CD4-positive, alpha-beta T cell treated with Interleukin-4 for 4 hours (primary cell): ENCODE results near the gene AK5.

Experiments used
- DNase-seq: peaks from one replicate; pipeline ENCODE4 v3.0.0-alpha.2; 2020

The AK5 gene, protein sequence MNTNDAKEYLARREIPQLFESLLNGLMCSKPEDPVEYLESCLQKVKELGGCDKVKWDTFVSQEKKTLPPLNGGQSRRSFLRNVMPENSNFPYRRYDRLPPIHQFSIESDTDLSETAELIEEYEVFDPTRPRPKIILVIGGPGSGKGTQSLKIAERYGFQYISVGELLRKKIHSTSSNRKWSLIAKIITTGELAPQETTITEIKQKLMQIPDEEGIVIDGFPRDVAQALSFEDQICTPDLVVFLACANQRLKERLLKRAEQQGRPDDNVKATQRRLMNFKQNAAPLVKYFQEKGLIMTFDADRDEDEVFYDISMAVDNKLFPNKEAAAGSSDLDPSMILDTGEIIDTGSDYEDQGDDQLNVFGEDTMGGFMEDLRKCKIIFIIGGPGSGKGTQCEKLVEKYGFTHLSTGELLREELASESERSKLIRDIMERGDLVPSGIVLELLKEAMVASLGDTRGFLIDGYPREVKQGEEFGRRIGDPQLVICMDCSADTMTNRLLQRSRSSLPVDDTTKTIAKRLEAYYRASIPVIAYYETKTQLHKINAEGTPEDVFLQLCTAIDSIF

GRCh38 chr1:77281491-77282186, at the start of gene AK5:
Gene AK5 (plus strand): TSS chr1:77282019. CDS start chr1:77282314, 295 bp downstream.
- DNase-seq, result peak; percentile 15

GRCh38 chr1:77232829-77233228, 49.0 kb upstream of the AK5 start:
- no peak for DNase-seq

DNA sequence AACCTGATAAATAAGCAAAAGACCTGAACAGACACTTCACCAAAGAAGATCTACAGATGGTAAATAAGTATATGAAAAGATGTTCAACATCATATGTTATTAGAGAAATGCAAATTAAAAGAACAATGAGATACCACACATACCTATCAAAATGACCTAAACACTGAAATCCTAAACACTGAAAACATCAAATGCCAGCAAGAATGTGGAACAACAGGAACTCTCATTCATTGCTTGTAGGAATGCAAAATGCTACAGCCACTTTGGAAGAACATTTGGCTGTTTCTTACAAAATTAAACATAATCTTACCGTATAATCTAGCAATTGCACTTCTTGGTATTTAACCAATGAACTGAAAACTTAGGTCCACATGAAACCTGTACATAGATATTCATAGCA, 47.7 kb upstream of the AK5 start:
- no peak for DNase-seq

- no peak for DNase-seq
These were observed 46.9 kb upstream of the AK5 start for GRCh38 chr1:77234943-77235342.

- DNase-seq, result no peak
These were observed 43.4 kb upstream of the AK5 start for GRCh38 chr1:77238462-77238861.

- no peak for DNase-seq
These were observed 42.5 kb upstream of the AK5 start for GRCh38 chr1:77239311-77239710.

GRCh38 chr1:77245830-77246229, 36.0 kb upstream of the AK5 start:
- DNase-seq, result no peak

DNA sequence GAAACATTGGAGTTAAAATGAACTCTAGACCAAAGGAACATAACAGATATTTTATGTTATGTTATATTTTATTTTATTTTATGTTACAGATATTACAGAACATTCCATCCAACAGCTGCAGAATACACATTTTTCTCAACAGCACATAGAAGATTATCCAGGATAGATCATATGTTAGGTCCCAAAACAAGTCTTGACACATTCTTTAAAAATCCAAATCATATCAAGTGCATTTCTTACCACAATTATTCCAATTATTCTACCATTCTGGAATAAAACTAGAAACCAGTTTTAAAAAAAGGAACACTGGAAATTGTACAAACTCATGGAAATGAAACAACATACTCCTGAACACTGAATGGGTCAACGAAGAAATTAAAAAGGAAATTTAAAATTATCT, 31.7 kb upstream of the AK5 start:
- no peak for DNase-seq

DNA sequence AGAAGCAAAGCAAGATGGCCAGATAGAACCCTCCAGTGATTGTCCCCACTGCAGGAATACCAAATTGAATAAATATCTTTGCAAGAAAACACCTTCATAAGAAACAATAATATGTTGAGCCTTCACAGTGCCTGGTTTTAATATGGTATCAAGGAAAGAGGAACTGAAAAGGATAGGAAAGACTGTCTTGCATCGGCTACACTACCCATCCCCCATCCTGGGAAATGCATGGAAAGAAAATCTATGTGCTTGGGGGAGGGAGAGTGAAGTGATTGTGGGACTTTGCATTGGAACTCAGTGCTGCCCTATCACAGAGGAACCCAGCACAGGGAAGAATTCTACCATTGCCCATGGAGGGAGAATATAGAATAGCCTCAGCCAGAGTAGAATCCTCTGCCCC, 28.6 kb upstream of the AK5 start:
- no peak for DNase-seq

DNA sequence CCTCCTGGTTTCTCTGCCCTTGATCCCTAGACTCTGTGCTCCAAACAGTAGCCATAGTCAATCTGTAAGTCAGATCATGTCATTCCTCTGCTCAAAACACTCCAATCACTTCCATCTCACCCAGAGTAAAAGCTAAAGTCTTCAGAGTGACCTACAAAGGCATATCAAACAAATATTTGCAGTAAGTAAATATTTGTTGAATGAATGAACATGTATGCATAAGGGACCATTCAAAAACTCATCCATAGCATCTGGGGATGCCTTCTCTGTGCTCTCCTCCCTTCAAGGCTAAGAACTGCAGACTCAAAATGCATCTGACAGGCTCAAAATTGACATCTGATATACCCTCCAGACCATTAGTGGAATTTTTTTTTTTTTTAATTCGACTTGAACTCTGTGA, 18.1 kb upstream of the AK5 start:
- no peak for DNase-seq

DNA sequence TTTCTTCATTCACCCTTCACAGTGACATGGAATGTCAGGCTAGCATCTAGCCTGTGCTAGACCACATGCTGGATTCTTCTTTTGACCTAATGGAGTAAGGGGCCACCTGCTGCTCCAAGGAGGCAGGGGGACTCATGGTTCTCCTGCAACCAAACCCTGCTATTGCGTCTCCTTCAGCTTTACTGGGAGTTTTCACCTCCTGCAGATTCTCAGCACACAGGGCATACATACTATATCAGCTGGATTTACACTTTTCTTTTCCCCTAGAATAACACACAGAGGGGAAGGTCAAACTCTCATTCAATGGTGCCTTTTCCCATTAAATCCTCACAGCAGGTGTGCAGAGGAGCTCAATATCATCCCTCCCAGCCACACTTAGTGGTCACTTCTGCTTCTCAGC, 16.6 kb upstream of the AK5 start:
- DNase-seq, result no peak

DNA sequence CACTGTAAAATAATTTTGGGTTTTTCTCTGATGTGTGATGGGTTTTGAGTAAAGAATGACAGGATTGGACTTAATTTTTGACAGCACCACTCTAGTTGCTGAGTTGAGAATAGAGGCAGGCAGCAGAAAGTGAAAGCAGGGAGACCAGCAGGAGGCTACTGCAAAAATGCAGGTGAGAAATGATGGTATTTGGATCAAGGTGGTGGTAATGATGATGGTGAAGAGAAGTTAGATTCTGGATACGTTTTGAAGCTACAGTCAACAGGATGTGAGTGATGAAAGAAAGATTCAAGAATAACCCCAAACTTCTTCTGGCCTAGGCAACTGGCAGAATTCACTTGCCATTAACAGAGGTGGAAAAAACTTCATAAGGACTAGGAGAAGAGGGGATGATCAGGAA, 14.8 kb upstream of the AK5 start:
- DNase-seq, result no peak

DNA sequence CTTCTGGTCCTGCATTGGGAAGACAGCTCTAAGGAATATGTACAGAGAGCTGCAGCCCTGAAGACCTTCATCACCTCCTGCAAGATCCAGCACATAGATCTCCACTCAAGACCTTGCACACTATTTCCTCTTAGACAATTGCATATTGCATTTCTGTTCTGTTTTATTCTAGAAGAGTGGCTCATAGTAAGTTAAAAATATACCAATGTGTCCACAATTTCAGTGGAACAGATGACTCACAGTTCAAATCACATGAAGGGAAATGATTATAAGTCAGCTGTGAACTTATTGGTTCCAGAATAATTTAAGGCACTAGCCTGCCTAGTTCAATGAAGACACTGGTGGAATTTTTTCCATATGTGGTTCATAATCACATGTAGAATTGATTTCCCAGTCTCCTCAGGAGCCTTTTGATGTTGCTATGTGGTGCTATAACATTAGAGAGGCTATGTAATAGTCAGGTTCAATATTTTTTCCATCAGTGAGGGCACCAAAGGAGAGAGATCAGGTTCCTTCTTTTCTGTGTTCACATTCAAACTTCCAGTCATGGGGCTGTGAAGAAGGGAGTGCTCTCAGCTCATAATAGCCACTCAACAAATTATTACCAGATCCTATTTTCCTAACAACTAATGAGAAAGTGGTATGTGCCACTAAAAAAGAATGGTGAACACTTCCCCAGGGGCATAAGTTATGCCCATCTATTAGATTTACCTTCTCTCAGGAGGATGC, 9.8 kb upstream of the AK5 start:
- no peak for DNase-seq

- no peak for DNase-seq
These were observed 7.9 kb upstream of the AK5 start for GRCh38 chr1:77273891-77274290.

- no peak for DNase-seq
These were observed 6.6 kb upstream of the AK5 start for GRCh38 chr1:77275194-77275593.

GRCh38 chr1:77276941-77277340, 4.9 kb upstream of the AK5 start:
- no peak for DNase-seq

GRCh38 chr1:77279929-77280328, 1.9 kb upstream of the AK5 start:
- peak; percentile 10 for DNase-seq

- no peak for DNase-seq
These were observed 857 bp upstream of the AK5 start for GRCh38 chr1:77280962-77281361.

- no peak for DNase-seq
These were observed 507 bp downstream of the AK5 start for GRCh38 chr1:77282187-77282865.

- no peak for DNase-seq
These were observed 1.2 kb downstream of the AK5 start for GRCh38 chr1:77282866-77283539.

DNA sequence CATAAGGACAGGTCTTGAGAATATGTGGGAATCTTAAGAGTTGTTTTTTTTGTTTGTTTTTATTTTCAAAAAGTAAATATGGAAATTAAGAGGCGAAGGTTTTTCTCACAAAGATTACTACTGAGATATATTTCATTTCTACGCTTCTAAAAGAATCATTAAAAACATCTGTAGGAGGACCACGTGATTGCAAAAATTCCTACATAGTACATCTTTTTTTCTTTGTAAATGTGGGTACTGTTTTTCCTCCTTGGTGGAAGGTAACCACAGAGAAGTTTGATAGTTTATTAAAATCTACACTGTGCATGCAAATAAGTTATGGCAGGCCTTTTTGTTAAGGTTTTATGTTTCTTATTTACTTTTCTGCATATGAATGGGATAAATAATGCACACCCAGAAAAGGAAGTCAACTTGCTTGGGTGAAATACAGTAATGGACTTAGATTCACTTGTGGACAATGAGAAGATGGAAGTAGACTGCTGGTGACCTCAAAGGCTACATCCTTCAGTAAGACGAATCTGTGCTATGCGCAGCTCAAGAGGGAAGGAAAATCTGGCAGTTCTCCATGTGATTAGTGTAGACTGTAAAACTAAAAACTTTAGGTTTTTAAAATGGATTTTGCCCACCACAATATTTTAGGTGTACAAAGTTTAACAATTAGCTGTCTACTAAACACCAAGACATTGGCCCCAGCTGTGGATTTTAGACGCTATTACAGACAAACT, 2.0 kb downstream of the AK5 start:
- no peak for DNase-seq

DNA sequence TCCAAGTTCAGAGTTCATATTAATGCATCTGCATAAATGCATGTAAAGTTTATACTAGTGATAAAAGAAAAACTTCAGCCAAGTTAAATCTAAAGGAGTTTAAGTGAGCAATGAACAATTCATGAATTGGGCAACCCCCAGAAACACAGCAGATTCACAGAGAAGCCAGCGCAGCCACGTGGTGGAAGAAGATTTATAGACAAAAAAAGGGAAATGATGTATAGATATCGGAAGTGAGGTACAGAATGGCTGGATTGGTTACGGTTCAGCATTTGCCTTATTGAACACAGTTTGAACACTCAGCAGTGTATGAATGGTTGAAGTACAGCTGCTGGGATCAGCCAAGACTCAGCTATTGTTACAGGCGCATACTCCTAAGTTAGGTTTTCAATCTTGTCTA, 5.7 kb downstream of the AK5 start:
- DNase-seq, result no peak
